ENCODE measurements around the gene PGLYRP2. TPM values are rescaled to one million over a fixed set of nuclear protein-coding genes. Genes with fewer than 3 reads are reported as not detected.
A peak's percentile ranks its signal among the peaks of the same experiment; 100 is the strongest.

PGLYRP2 gene
- total and polyA plus RNA-seq, 2 of the 13 experiments (the other 11 are each of a cell fraction or from before 2014, with no cell fraction given), result 0.04 to 1.0 TPM

DNA sequence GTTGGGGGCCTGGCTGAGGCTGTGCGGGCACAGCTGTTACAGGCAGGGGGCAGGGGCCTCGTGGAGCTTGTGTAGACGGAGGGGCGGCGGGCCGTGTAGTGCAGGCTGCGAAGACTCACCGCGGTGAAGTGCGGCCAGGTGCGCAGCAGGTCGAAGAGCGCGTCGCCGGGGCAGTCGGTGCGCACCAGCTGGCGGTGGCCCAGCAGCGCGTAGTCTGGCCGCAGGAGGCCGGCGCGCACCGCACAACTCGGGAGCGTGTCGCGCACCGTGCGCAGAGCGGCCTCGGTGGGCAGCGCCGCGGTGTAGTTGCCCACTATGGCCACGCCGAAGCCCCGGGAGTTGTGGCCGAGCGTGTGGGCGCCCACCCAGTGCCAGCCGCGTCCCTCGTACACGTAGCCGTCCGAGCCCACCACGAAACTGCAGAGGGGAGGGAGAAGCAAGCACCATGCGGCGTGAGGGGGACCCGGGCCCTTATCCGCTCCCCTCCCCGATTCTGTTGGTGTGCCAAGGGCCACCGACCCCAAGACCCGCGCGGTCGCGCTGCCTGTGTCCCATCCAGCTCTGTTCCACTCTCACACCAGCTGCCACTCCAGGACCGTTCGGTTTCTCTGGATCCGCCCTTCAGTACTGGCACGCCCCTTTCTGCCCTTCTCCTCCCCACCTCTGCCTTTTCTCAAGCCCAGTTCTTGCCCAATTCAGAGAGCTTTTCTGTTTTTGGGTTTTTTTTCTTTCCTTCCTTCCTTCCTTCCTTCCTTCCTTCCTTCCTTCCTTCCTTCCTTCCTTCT lies 9.6 kb downstream of the PGLYRP2 start:
- Histone ChIP-seq H3K27ac (ENCODE audit: extremely low read length, insufficient read depth, low read length) (no peak overlapping the region), H3K27me3 (ENCODE audit: control insufficient read depth in 1 of 2, insufficient read depth in 2 of 2, low read length in 2 of 2) (no peaks in the 10 kb centered on the region), H4K20me1 (ENCODE audit: insufficient read depth, low read length) (no peaks in the 10 kb centered on the region), H3K79me2 (ENCODE audit: insufficient read depth, low read length) (no peaks in the 10 kb centered on the region), H3K4me1 (ENCODE audit: insufficient read depth, low read length) (peaks cover 33% of the 10 kb centered on the region), H2AFZ (ENCODE audit: low read length) (no peak overlapping the region), H3K9ac (ENCODE audit: insufficient read depth, low read depth, low read length) (no peak overlapping the region), H3K4me2 (ENCODE audit: low read depth, low read length) (0 out of 2 replicates have a peak overlapping the region, but pooled peaks have one; percentile 23), H3K4me3 (replicated peaks in 1 of 3; ENCODE audit: insufficient read depth in 1 of 3, low read depth in 2 of 3, low read length in 3 of 3) (no peak overlapping the region), H3K9me3 (ENCODE audit: low read length) (no peaks in the 10 kb centered on the region), H3K36me3 (replicated peaks in 1 of 2; ENCODE audit: control insufficient read depth in 1 of 2, insufficient read depth in 2 of 2, low read length in 2 of 2) (no peaks in the 10 kb centered on the region)
- FAIRE-seq (no peak), DNase-seq (ENCODE audit: low spot score) (no peak), ATAC-seq (no peak; the same call in 2 of the 3 replicates)
- 87% methylated on average over 36 of the region's 65 CpGs for WGBS (ENCODE audit: low lambda C conversion rate)
- intact Hi-C loops (cut with micrococcal nuclease; ENCODE audit: unreplicated experiment) (no loop called here), in situ Hi-C loops (cut with HindIII; ENCODE audit: extremely low pct_ligation_motif_present, low pct_unique_long_range_greater_than_20kb) (no loop called here)
- ChIA-PET CTCF (ENCODE audit: low intra/inter-chr PET ratio, low total read pairs) (no interaction called here), POLR2A (no interaction called here)
- BruUV-seq (replicated peaks), result no TSS peak
- no peak for TF ChIP-seq SAFB2 (CRISPR knock-in tag; IDR thresholded peaks at IDR 0.05; ENCODE audit: borderline replicate concordance, low read depth)
- no peak for TF ChIP-seq NR2F1 (CRISPR knock-in tag; IDR thresholded peaks at IDR 0.05)
- no peak for TF ChIP-seq NBN (conservative IDR thresholded peaks at IDR 0.05)
- TF ChIP-seq ZMYM2 (CRISPR knock-in tag; IDR thresholded peaks at IDR 0.05), result no peak
- TF ChIP-seq ZNF432 (CRISPR knock-in tag; IDR thresholded peaks at IDR 0.05; ENCODE audit: borderline replicate concordance), result no peak
- TF ChIP-seq BORCS8-MEF2B (CRISPR knock-in tag; IDR thresholded peaks at IDR 0.05), result no peak
- TF ChIP-seq RXRB (CRISPR knock-in tag; IDR thresholded peaks at IDR 0.05; ENCODE audit: borderline replicate concordance), result no peak
- no peak for TF ChIP-seq ZNF720 (CRISPR knock-in tag; IDR thresholded peaks at IDR 0.05)
- TF ChIP-seq, protein P1, sequence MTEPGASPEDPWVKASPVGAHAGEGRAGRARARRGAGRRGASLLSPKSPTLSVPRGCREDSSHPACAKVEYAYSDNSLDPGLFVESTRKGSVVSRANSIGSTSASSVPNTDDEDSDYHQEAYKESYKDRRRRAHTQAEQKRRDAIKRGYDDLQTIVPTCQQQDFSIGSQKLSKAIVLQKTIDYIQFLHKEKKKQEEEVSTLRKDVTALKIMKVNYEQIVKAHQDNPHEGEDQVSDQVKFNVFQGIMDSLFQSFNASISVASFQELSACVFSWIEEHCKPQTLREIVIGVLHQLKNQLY (CRISPR knock-in tag; IDR thresholded peaks at IDR 0.05), result no peak
- TF ChIP-seq ZNF776 (CRISPR knock-in tag; IDR thresholded peaks at IDR 0.05), result no peak
- TF ChIP-seq, protein P2, sequence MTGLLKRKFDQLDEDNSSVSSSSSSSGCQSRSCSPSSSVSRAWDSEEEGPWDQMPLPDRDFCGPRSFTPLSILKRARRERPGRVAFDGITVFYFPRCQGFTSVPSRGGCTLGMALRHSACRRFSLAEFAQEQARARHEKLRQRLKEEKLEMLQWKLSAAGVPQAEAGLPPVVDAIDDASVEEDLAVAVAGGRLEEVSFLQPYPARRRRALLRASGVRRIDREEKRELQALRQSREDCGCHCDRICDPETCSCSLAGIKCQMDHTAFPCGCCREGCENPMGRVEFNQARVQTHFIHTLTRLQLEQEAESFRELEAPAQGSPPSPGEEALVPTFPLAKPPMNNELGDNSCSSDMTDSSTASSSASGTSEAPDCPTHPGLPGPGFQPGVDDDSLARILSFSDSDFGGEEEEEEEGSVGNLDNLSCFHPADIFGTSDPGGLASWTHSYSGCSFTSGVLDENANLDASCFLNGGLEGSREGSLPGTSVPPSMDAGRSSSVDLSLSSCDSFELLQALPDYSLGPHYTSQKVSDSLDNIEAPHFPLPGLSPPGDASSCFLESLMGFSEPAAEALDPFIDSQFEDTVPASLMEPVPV (CRISPR knock-in tag; IDR thresholded peaks at IDR 0.05), result no peak
- TF ChIP-seq, protein P3, sequence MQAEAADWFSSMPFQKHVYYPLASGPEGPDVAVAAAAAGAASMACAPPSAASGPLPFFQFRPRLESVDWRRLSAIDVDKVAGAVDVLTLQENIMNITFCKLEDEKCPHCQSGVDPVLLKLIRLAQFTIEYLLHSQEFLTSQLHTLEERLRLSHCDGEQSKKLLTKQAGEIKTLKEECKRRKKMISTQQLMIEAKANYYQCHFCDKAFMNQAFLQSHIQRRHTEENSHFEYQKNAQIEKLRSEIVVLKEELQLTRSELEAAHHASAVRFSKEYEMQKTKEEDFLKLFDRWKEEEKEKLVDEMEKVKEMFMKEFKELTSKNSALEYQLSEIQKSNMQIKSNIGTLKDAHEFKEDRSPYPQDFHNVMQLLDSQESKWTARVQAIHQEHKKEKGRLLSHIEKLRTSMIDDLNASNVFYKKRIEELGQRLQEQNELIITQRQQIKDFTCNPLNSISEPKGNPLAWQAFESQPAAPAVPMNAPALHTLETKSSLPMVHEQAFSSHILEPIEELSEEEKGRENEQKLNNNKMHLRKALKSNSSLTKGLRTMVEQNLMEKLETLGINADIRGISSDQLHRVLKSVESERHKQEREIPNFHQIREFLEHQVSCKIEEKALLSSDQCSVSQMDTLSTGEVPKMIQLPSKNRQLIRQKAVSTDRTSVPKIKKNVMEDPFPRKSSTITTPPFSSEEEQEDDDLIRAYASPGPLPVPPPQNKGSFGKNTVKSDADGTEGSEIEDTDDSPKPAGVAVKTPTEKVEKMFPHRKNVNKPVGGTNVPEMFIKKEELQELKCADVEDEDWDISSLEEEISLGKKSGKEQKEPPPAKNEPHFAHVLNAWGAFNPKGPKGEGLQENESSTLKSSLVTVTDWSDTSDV (CRISPR knock-in tag; IDR thresholded peaks at IDR 0.05), result no peak
- TF ChIP-seq ZBTB7A (CRISPR knock-in tag; IDR thresholded peaks at IDR 0.05), result no peak
- TF ChIP-seq TEAD2 (CRISPR knock-in tag; IDR thresholded peaks at IDR 0.05), result no peak
